ENCODE results near the gene IDI1.
"Not testable (repeated sequence)": the region's sequence is repeated elsewhere in the genome, so short reads cannot be mapped to it uniquely, and the experiment has no call there.

Gene IDI1

DNA sequence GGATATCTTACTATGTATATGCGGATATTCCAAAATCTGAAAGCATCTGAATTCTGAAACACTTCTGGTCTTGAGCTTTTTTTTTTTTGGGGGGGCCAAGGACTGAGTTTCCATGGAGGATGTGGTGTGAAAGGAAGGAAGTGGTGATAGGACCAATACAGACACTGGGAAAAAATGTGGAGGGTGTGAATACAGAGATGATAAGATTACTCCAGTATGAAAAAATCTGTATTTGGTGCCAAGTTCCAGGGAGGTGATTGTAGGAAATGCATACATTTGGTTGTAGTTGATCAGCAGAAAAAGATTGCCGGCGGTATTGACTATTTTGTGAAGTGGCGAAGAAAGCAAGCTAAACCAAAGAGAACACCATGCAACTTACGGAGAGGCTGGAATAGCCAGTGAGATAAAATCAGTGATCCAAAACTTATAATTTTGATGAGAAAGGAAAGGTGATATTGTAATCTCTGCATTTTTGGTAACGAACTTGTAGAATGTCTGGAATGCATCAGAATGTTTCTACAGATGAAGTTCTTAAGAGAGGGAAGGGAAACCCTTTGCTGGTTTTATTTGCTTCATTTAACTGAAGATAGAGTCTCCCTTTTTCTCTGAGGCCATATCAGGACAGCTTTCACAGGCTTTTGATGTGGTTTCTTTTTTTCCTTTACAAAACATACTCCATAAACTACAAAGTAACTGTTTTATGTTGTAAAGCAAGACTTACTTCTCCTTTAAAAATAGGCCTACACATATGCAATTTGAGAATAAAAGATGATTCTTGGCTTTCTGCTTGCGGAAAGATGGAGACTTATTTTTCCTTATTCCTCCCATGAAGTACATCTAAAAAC, 13.2 kb upstream of the IDI1 start:
- DNase-seq, result no peak

DNA sequence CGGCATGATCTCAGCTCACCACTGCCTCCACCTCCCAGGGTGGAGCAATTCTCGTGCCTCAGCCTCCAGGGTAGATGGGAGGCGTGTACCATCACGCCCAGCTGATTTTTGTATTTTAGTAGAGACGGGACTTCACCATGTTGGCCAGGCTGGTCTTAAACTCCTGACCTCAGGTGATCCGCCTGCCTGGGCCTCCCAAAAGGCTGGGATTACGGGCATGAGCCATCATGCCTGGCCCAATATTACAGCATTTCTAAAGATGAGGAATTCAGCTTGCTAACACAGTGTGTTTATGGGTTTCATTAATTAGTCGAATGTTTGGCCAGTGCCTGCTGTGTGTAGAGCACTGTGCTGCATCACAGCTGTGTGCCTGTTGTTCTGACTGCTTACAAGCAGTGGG, 11.0 kb upstream of the IDI1 start:
- DNase-seq, result no peak

DNA sequence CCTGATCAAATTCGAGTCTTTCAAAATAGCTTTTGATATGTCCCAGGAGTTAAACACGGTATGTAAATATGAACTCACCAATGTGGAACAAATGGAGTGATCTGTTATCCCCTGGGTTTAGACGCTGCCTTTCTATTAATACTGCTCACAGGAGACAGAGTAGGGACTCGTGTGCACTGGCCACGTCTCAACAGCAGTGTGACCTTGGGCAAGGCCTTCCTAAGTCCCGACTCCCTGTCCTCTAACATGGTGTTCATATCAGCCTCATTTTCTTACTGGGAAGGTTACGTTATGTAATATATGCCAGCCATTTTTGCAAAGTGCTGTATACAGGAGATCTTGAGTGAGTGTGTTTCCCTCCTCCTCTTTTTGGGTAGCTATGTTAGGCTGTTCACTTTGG, 9.1 kb upstream of the IDI1 start:
- DNase-seq, result no peak

DNA sequence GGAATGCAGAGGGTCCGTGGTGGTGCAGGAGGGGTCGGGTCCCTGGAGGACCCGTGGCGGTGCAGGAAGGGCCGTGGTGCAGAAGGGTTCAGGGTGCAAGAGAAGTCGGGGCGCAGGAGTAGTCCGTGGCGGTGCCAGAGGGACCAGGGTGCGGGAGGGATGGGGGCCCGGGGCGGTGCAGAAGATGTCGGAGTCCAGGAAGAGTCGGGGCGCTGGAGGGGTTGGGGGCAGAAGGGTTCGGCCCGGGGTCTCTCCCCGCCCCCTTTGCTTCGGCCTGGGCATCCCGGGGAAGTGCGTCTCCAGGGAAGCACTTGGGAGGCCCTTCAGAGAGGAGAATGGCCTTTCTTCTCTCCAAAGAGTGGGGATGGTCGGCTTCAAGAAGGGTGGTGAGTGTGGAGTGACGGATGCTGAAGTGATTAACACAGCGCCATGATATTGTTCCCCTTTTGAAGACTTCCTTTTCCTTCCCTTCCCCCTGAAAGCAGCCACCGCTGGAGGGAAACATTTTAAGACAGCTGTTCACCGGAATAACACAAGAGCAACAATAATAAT, 8.3 kb upstream of the IDI1 start:
- DNase-seq, result no peak

DNA sequence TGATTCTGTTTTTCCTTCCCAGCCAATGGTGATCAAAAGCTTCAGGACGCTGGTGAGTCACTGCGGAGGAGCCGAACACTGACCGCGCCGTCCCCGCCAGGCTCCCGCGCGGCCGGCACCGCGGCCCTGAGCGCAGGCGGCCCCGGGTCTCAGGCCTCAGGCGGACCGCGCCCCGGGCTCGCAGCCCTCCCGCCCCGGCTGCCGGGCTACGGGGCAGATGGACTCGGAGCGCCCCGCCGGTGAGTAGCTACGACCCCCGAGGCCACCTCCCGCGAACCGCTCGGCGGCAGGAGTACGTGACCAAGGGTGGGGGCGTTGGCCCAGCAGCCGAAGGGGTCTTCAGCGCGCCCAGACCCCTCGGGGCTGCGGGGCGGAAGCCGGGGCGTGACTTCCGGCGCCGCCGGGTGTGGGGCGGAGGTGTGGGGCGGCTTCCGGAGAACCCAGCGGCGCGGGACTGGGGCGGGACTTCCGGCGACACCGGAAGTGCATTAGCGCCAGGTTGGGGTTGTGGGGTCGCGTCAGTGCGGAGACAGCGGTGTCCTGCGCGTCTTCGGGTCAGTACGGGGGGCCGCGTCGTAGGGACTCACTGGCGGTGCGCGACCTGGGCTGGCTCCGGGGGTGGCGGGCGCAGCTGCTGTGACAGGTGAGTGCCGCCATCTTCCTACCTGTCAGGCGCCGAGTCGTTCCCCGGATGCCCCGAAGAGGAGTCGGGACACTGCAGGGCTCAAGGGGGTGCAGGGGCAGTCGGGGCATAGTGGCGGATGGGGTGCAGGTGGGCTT, 7.6 kb upstream of the IDI1 start, which contains the start of gene WDR37:
TSS of gene WDR37 (plus strand) at position 60 of the 780 bp plus-strand sequence. CDS start 15,771 bp downstream, outside the sequence.
- DNase-seq, result peak; percentile 28

DNA sequence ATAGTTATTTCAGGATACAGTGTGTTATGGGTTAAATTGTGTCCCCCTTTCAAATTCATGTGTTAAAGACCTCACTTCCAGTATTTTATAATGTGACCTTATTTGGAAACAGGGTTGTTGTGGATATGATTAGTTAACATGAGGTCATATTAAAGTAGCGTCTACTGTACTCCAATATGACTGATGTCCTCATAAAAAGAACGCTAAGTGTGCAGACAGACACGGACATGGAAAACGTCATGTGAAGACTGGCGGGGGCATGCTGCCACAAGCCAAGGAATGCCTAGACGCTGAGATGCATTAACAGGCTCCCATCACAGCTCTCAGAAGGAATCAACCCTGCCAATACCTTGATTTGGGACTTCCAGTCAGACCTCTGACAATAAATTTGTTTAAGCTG, 5.8 kb upstream of the IDI1 start:
- DNase-seq, result no peak

DNA sequence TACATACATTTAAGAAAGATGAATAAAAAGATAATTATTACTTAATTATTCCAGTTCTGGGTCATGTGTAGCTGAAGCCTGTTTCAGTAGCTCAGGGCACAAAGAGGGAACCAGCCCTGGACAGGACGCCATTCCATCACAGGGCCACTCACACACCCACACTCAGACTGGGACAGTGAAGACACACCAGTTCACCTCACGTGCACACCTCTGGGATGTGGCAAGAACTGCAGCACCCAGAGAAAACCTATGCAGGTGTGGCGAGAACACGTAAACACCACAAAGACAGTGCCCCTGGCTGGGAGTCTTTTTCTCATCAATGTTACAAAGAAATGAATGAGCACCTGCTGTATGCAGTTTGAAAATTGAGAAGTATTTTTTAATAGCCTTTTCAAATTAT, 1.6 kb upstream of the IDI1 start:
- no peak for DNase-seq

DNA sequence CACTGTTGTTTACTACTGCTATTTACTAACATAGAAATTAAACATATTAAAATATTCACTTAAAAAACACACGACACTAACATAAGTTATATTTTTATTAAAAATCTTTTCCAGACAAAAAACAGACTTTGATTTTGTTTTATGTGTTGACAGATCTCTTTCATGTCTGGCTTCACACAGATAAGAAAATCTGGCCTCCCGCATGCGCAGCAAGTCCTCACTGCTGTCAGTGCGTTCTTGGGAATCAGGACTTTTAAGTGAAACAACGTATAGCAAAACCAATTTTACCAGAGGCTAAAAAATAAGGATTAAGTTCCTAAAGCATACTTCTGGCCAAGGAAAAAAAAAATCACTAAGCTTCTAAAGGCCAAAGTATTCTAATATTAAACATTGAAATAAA, 1.2 kb upstream of the IDI1 start:
- no peak for DNase-seq

DNA sequence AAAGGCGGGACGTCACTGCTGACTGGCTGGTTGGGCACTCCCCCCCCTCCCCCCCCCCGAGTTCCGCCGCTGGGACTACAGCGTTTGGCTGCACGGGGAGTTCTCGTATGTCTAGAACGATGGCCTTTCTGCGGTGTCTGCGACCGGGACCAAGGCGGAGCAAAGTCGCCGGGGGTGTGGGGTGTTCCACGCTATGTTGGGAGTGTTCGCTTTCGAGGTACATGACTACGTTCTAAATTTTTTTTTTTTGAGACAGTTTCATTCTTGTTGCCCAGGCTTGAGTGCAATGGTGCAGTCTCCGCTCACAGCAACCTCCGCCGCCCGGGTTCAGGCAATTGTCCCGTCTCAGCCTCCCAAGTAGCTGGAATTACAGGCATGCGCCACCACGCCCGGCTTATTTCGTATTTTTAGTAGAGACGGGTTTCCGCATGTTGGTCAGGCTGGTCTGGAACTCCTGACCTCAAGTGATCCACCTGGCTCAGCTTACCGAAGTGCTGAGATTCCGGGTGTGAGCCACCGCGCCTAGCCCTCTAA, 573 bp upstream of the IDI1 start:
- DNase-seq, result no peak

DNA sequence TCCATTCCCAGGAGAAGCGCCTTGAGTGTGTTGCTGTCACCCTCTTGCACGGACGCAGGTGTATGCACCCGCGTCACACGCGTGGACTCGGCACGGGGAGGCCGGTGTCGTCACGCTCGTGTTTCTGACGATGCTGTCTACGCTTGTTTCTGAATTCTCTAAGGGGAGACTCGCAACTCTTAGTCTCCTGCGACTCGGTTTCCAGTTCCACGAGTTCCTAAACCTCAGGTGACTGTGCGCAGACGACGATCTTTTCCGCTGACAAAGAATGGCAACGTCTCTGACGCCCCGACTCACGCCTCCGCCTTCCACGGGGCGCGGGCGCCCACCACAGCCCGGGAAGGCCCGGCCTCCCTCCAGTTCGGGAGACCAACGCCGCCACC, 579 bp downstream of the IDI1 start:
- no peak for DNase-seq

DNA sequence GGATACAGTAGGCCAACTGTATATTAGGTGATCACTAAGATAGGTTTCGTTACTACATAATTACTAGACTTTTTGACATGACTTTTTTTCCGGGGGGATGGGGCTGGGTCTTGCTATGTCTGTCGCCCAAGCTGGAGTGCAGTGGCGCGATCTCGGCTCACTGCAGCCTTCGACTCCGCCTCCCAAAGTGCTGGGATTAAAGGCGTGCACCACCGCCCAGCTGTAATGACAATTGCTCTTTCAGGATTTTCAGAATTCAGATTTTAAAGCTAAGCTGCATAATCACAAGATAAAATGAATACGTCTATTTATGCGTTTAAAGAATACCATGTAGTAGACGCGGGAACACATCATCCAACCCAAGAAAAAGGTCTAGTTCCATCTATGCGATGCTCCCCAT, 982 bp downstream of the IDI1 start:
- DNase-seq, result no peak

DNA sequence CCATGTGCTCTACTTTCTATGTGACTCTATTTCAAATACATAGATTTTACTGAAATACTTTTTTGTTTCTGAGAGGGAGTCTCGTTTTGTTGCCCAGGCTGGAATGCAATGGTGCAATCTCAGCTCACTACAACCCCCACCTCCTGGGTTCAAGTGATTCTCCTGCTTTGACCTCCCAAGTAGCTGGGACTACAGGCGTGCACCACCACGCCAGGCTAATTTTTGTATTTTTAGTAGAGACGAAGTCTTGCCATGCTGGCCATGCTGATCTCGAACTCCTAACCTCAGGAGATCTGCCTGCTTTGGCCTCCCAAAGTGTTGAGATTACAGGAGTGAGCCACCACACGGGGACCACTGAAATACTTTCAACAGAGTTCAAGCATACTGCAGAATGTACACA, 3.5 kb downstream of the IDI1 start:
- no peak for DNase-seq

DNA sequence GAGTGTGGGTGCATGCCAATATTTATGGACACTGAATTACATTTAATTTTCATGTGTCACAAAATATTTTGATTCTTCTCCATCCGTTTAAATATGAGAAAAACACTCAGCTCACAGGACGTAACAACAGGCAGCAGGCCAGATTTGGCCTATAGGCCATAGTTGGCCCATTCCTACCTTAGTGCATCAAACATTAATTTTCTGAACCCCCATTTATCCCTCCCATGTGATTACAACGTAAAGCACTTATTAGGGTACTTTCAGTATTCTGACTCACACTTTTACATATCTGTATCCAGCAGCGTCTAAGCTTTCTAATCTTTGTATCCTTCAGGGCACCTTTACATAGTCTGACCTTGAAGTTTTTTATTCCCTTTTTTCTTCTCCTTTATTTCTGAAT, 4.0 kb downstream of the IDI1 start:
- DNase-seq, result no peak

DNA sequence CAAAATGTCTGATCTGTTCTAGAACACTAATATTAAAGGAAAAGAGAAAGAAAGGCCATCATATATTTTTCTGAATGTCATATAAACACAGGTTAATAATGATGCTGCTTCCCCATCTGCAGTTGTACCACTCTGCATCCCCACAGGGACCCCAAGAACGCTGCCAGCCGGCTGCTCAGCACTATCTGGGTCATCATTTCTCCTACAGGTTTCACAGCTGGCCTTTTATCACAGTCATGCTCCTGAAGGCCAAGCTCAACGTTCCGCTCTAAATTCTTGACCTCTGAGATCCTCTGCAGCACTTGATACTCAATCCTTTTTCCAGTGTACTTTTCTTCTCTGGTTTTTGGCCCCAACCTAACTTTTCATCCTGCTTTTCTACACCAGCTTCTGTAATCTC, 4.8 kb downstream of the IDI1 start:
- DNase-seq, result no peak

DNA sequence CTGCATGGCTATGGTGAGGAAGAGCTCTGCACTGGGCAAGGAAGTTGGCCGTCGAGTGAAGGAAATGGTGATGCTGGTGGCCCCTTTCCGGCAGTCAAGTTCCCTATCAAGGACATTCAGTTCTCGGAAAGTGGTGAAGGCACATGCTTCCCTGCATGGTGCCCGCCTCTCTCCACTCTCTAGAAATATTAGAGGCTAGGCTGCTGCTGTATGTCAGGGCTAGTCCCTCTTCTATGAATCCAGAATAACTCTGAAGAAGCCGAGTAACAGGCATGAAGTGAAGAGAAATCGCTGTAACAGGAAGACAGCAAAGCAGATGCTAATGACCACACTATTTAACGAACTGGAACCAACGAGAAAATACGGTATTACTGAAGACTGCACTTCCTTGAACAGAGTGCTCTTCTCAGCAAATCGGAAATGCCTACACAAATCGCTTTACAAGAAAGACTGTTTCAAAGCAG, 5.4 kb downstream of the IDI1 start:
- DNase-seq, result no peak

DNA sequence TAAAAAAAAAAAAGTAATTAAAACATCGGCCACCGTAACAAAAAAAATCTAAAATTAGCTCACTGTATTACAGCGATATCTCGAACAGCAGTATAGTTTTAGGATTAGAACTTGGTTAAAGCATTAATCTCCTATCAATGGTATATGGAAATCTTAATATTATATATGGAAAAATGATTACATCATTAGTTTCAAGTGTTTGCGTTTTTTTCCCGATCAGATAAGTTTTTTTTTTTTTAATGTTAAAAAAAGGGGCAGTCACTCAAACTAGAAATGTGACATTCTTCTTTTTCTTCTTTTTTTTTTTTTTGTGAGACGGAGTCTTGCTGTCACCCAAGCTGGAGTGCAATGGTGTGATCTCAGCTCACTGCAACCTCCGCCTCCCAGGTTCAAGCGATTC, 7.4 kb downstream of the IDI1 start:
- no peak for DNase-seq

DNA sequence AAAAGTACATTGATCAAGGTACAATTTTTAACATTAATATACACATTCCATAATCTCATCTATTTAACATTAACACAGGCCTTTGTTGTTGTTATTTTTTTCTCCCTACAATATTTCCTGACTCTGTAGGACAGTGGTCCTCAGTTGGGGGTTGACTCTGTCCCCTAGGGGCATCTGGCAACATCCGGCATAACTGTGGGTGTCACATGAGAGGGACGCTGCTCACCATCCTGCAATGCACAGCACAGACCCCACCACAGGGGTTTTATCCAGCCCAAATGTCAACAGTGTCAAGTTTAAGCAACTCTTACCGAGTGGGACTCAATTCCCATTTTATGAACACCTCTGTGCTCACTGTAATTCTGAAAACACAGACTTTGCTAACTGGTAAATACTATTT, 8.8 kb downstream of the IDI1 start:
- DNase-seq, result no peak

DNA sequence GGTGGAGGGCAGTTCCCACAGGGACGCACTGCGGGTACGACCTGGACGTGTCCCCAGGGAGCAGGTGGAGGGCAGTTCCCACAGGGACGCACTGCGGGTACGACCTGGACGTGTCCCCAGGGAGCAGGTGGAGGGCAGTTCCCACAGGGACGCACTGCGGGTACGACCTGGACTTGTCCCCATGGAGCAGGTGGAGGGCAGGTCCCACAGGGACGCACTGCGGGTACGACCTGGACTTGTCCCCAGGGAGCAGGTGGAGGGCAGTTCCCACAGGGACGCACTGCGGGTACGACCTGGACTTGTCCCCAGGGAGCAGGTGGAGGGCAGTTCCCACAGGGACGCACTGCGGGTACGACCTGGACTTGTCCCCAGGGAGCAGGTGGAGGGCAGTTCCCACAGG, 10.2 kb downstream of the IDI1 start:
- not testable (repeated sequence) for DNase-seq

DNA sequence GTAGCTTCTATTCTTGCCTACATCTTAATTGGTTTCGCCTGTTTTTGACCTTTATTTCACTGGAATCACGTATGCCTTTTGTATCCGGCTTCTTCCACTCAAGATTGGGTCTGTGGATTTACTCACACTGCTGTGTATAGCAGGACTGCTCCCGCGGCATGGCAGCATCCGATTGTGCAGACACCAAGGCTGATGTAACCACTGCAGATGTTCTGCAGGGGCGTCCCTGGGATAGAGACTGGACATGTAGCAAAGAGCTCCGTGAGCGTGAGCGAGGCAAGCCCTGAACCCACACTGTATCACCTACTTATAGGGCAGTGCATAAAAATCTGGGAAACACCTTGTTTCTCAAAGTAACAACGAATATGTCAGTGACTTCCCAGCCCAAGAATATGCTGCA, 11.8 kb downstream of the IDI1 start:
- no peak for DNase-seq

DNA sequence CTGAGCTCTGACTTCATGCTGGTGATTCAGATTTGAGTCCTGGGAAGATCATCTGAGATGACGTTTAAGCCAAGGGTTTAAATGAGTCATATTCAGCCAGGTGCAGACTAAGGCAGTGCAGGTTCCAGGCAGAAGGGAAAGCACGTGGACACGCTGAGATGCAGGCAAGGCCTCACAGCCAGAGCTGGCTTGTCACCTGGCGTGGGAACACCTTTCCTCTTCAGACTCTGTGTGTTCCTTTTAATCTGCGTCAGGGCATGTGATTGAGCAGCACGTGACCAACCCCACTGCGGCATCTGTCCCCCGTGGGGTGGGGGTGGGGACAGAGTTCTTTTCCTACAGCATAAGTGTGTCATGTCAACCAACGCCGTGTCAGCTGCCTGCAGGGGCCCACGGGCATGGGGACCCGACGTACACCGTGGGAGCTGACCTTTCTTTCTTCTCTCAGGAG, 12.6 kb downstream of the IDI1 start:
- no peak for DNase-seq

DNA sequence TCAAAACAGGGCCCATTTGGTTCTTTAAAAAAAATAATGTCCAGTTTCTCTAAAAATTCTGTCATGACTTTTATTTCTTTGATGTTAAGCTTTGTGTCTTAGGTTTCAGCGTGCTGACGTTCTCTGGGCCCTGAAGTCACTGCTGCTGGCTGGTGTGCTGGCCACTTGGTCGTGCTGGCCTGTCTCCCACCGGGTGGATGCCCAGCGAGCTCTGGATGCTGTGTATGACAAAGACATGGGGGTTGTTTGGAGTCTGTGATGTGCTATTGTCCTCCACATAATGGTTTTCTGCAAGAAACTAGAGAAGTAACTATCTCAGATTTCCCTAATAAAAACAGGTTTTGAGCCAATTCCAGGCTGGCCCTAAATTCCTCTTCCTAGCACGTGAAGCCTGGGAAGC, 13.7 kb downstream of the IDI1 start:
- DNase-seq, result no peak

DNA sequence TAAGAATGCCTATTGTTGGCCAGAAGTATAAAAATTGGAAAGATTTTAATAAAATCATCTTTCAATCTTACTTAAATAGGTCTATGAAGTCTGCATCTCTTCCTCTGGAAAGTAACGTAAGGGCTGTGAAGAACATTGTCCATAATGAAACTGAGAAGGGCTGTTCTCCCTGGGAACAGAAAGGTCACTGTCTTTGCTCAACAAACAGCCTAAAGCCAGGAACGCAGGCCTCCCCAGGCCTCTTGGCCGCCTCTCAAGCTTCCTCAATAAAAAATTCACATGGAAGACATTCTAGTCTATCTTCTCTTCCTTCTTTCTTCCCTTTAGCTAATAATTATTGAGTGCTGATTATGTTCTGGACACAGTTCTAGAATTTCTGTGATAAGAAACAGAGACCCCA, 14.2 kb downstream of the IDI1 start:
- no peak for DNase-seq

DNA sequence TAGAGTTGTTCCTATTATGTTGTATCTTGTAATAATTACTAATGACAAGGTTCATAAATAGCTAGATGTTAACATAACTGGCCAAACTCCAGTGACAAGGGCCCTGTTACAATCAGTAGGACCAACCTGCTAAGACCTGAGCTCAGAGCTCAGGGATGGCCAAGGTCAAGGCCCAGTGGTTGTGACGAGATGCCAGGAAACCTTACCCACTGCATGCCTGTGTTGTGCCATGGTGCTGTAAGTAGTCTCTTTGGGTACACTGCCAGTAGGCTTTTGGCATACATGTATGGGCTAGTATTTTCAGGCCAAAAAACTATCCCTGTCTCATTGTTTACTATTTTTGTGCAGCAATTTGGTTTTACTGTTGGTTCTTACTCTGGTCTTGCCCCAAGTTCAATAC, 15.3 kb downstream of the IDI1 start:
- no peak for DNase-seq

DNA sequence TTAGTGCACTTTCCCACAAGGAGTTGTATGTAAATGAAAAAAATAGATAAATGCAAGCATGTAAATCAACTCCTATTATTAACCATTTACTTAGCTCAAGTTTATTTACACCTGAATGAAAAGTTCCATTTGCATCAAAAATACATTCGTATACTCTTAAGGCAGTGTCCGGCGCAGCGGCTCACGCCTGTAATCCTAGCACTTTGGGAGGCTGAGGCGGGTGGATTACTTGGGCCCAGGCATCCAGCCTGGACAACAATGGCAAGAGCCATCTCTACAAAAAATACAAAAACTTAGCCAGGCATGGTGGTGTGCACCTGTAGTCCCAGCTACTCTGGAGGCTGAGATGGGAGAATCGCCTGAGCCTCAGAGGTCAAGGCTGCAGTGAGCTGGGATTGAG, 19.1 kb downstream of the IDI1 start:
- no peak for DNase-seq
